IMR-90 (cell line): Measurements from ENCODE around the gene SYTL3. TPM values are rescaled to one million over a fixed set of nuclear protein-coding genes. Genes with fewer than 3 reads are reported as not detected.

ENCODE experiments used
- ATAC-seq: fragments of 200-7000 bp; cut with Tn5 transposase; 2 replicates; pipeline ENCODE4 v1.9.1; 2020; ENCODE audit warnings: low read depth, mild to moderate bottlenecking, moderate library complexity
- BruUV-seq: library from RNA; stranded (reverse); fragments of 400-500 nt; replicated peaks from 2 replicates; lab custom pipeline; 2021; lab: Mats Ljungman, UMichigan
- CTCF ChIA-PET: fragments of 300-600 bp; formaldehyde crosslinking; extraction: SDS; loops from one replicate; lab custom pipeline; 2021; ENCODE audit warnings: antibody characterized with exemption; lab: Yijun Ruan, JAX
- POLR2A ChIA-PET: fragments of 300-600 bp; sonication (Branson Sonifier 250); formaldehyde crosslinking; loops from one replicate; lab custom pipeline; 2022; ENCODE audit warnings: antibody characterized with exemption; ENCODE audit not compliant: unreplicated experiment; lab: Charles Lee
- DNase-seq: peaks from one replicate; pipeline ENCODE4 v3.0.0; 2013
- H2AFZ ChIP-seq: replicated peaks from 2 replicates; pipeline ENCODE3; 2013; ENCODE audit warnings: low read length, mild to moderate bottlenecking; ENCODE audit not compliant: poor library complexity
- H2AK5ac ChIP-seq: 2 replicates; pipeline ENCODE4 v1.6.1; 2013; ENCODE audit warnings: low read depth, low read length, inconsistent platforms
- H2AK9ac ChIP-seq: replicated peaks from 2 replicates; pipeline ENCODE3; 2013; ENCODE audit warnings: mild to moderate bottlenecking, low read depth, low read length, moderate library complexity; ENCODE audit not compliant: poor library complexity
- H2BK120ac ChIP-seq: 2 replicates; pipeline ENCODE4 v1.6.1; 2013; ENCODE audit warnings: low read depth, low read length, inconsistent platforms
- H2BK15ac ChIP-seq: 3 replicates; pipeline ENCODE4 v1.6.1; 2013; ENCODE audit warnings: low read depth, low read length, inconsistent platforms
- H2BK20ac ChIP-seq: 2 replicates; pipeline ENCODE4 v1.6.1; 2013; ENCODE audit warnings: low read depth, mild to moderate bottlenecking, inconsistent platforms, low read length, moderate library complexity
- H2BK5ac ChIP-seq: 2 replicates; pipeline ENCODE4 v1.6.1; 2013; ENCODE audit warnings: mild to moderate bottlenecking, low read depth, low read length, inconsistent platforms; ENCODE audit not compliant: poor library complexity, severe bottlenecking
- H3K14ac ChIP-seq: replicated peaks from 2 replicates; pipeline ENCODE4 v1.6.1; 2013; ENCODE audit warnings: low read depth, low read length, inconsistent platforms
- H3K18ac ChIP-seq: 2 replicates; pipeline ENCODE4 v1.6.1; 2013; ENCODE audit warnings: low read depth, low read length, control low read depth
- H3K23ac ChIP-seq: 2 replicates; pipeline ENCODE4 v1.6.1; 2013; ENCODE audit warnings: low read depth, low read length, inconsistent platforms
- H3K27ac ChIP-seq: 2 replicates; pipeline ENCODE4 v1.5.1; 2013; ENCODE audit warnings: mild to moderate bottlenecking, control low read depth, low read length; ENCODE audit not compliant: insufficient read depth
- H3K27me3 ChIP-seq: 2 replicates; pipeline ENCODE4 v1.6.1; 2013; ENCODE audit warnings: low read length; ENCODE audit not compliant: control insufficient read depth, insufficient read depth
- H3K36me3 ChIP-seq: 2 replicates; pipeline ENCODE4 v1.6.1; 2013; ENCODE audit warnings: low read length, mixed read lengths; ENCODE audit not compliant: control insufficient read depth, insufficient read depth
- H3K4ac ChIP-seq: 2 replicates; pipeline ENCODE4 v1.6.1; 2013; ENCODE audit warnings: low read depth, low read length, inconsistent platforms
- H3K4me1 ChIP-seq: 2 replicates; pipeline ENCODE4 v1.6.1; 2013; ENCODE audit warnings: low read length, mixed read lengths; ENCODE audit not compliant: control insufficient read depth, insufficient read depth
- H3K4me2 ChIP-seq: 2 replicates; pipeline ENCODE4 v1.6.1; 2013; ENCODE audit warnings: low read depth, mild to moderate bottlenecking, control low read depth, low read length, moderate library complexity
- H3K4me3 ChIP-seq: 2 replicates; pipeline ENCODE4 v1.5.1; 2013; ENCODE audit warnings: low read depth, mild to moderate bottlenecking, control low read depth, low read length, moderate library complexity; ENCODE audit not compliant: insufficient read depth
- H3K56ac ChIP-seq: 2 replicates; pipeline ENCODE4 v1.6.1; 2013; ENCODE audit warnings: low read length, inconsistent platforms; ENCODE audit not compliant: insufficient read depth; ENCODE audit errors: extremely low read depth
- H3K79me1 ChIP-seq, 2 experiments: 2 replicates each; pipeline ENCODE4 v1.6.1; 2013; ENCODE audit warnings: low read length in 2 of 2, inconsistent platforms in 1 of 2, low read depth in 1 of 2
- H3K9ac ChIP-seq: 2 replicates; pipeline ENCODE4 v1.6.1; 2013; ENCODE audit warnings: low read depth, low read length, control low read depth
- H3K9me1 ChIP-seq: 2 replicates; pipeline ENCODE4 v1.6.1; 2013; ENCODE audit warnings: low read length, inconsistent platforms; ENCODE audit not compliant: insufficient read depth
- H3K9me3 ChIP-seq: 2 replicates; pipeline ENCODE4 v1.6.1; 2013; ENCODE audit warnings: low read length; ENCODE audit not compliant: control insufficient read depth, insufficient read depth
- H4K20me1 ChIP-seq: 2 replicates; pipeline ENCODE4 v1.6.1; 2013; ENCODE audit warnings: low read length, inconsistent platforms; ENCODE audit not compliant: insufficient read depth
- H4K5ac ChIP-seq: 2 replicates; pipeline ENCODE4 v1.6.1; 2013; ENCODE audit warnings: mild to moderate bottlenecking, low read depth, low read length, control low read depth
- H4K8ac ChIP-seq, 2 experiments: 2 replicates each; pipeline ENCODE4 v1.6.1; 2013; ENCODE audit warnings: low read depth in 2 of 2, low read length in 2 of 2, control low read depth in 1 of 2, inconsistent platforms in 1 of 2
- H4K91ac ChIP-seq: 2 replicates; pipeline ENCODE4 v1.6.1; 2013; ENCODE audit warnings: low read depth, low read length, inconsistent platforms; ENCODE audit not compliant: insufficient read depth
- CEBPB ChIP-seq: IDR thresholded peaks from 2 replicates; pipeline ENCODE4 v1.6.1; 2012; ENCODE audit warnings: low read depth, low read length, improper control_type of control experiment
- CHD1 ChIP-seq: IDR thresholded peaks from 2 replicates; pipeline ENCODE4 v1.6.1; 2012; ENCODE audit warnings: low read depth, low read length, improper control_type of control experiment
- FOS ChIP-seq: fragments of 150-350 bp; IDR thresholded peaks from 2 replicates; pipeline ENCODE4 v1.6.1; 2016; ENCODE audit warnings: low read depth, low read length
- MAFK ChIP-seq: IDR thresholded peaks from 2 replicates; pipeline ENCODE4 v1.6.1; 2012; ENCODE audit warnings: low read depth, low read length, improper control_type of control experiment
- MAZ ChIP-seq: IDR thresholded peaks from 2 replicates; pipeline ENCODE4 v1.6.1; 2012; ENCODE audit warnings: low read depth, mild to moderate bottlenecking, low read length, improper control_type of control experiment, moderate library complexity, borderline replicate concordance
- NFE2L2 ChIP-seq: fragments of 150-350 bp; IDR thresholded peaks from 2 replicates; pipeline ENCODE4 v1.6.1; 2016; ENCODE audit warnings: low read depth, mild to moderate bottlenecking, low read length
- RAD21 ChIP-seq: IDR thresholded peaks from 2 replicates; pipeline ENCODE4 v1.6.1; 2012; ENCODE audit warnings: low read length, improper control_type of control experiment
- RCOR1 ChIP-seq: IDR thresholded peaks from 2 replicates; pipeline ENCODE4 v1.6.1; 2012; ENCODE audit warnings: mild to moderate bottlenecking, low read length, improper control_type of control experiment; ENCODE audit not compliant: insufficient replicate concordance
- RFX5 ChIP-seq: IDR thresholded peaks from 2 replicates; pipeline ENCODE4 v1.8.0; 2012; ENCODE audit warnings: low read depth, mild to moderate bottlenecking, low read length, moderate library complexity
- SMC3 ChIP-seq: fragments of 150-350 bp; IDR thresholded peaks from 2 replicates; pipeline ENCODE4 v1.6.1; 2016; ENCODE audit warnings: low read depth, mild to moderate bottlenecking, antibody characterized with exemption, low read length, moderate library complexity
- WGBS, 2 experiments: methylation state at CpG; one replicate each; pipeline versions ENCODE4 v1.1.5 to v1.1.7; 2013; ENCODE audit warnings: missing lambda C conversion rate in 2 of 2; ENCODE audit not compliant: insufficient read length in 1 of 2; ENCODE audit errors: extremely low coverage in 2 of 2; 5-methylcytosine and 5-hydroxymethylcytosine counted together
- dilution Hi-C: fragments of 300-500 bp; cut with HindIII; formaldehyde crosslinking; loops from one replicate; pipeline ENCODE4 v1.14.3; 2018; ENCODE audit warnings: low sequenced_read_pairs; ENCODE audit not compliant: unreplicated experiment
- in situ Hi-C: fragments of 300-500 bp; cut with MboI; formaldehyde crosslinking; loops from 3 replicates; pipeline ENCODE4 v1.14.3; 2019; ENCODE audit warnings: low sequenced_read_pairs, inconsistent platforms, mixed read lengths
- intact Hi-C: fragments of 100-400 bp; cut with micrococcal nuclease; formaldehyde crosslinking; loops from 2 replicates; pipeline ENCODE4 v1.10.0; 2022
- polyA plus RNA-seq, 3 experiments: library from polyadenylated mRNA; depleted of rRNA; stranded (reverse); fragments of >200 nt; gene quantifications; 2 replicates each; pipeline ENCODE4 v1.2.3, GENCODE V29; 2012; ENCODE audit warnings: low replicate concordance in 1 of 3
- total RNA-seq: library from RNA; depleted of rRNA; stranded (reverse); fragments of >200 nt; gene quantifications from 2 replicates; pipeline ENCODE4 v1.2.3, GENCODE V29; 2012
- TF ChIP-seq, protein P1 (sequence below): fragments of 150-350 bp; IDR thresholded peaks from 2 replicates; pipeline ENCODE4 v1.6.1; 2016; ENCODE audit warnings: low read depth, mild to moderate bottlenecking, low read length, moderate library complexity, borderline replicate concordance
- TF ChIP-seq, protein P2 (sequence below): conservative IDR thresholded peaks from 2 replicates; pipeline ENCODE4 v1.5.1; 2012; ENCODE audit warnings: mild to moderate bottlenecking, low read depth, low read length, improper control_type of control experiment

Gene SYTL3
- total and polyA plus RNA-seq, 2 of the 4 experiments (the other 2 are of a cell fraction) = 2.9 to 4.3 TPM

DNA sequence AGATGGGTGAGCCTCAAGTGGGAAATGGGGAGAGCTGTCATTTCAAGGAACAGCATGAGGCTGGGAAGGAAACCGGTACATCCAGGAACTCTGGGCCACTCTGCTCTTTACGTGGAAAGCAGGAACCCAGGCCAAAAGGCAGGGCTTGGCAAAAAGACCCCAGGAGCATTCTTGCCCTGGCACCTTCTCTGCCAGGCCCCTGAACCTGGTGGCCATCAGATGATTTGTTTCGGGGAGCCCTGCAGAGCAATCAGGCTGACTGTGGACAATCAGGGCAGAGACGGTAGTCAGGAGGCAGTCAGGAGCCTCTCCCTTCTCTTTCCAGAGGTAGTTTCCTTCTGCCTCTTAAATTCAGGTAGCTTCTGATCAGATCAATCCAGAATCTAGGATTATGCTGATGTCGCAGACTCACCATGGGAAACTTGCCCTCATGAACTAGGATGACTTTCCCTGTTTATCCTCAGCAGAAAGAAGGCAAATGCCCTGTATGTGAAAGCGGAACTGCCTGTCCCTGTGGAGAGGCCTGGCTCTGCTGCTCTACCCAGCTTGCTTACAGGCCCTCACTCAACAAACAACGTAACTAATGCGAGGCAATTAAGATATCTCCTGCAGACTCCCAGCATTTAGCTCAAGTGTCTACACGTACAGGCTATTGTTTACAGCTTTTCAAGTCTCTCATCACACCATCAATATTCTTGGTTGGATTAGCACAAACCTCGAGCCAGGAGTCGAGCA lies 132.7 kb downstream of the SYTL3 start:
- ChIA-PET CTCF (no interaction called here), POLR2A (no interaction called here)
- ATAC-seq (no peak), DNase-seq (no peak)
- H3K4me1 ChIP-seq = peaks cover 2% of the 10 kb centered on the region; the same call in 1 of the 2 replicates
- WGBS, 2 experiments = 94% methylated on average over 3 of the region's 11 CpGs; no CpG with 5 or more reads in 1 of the 2 experiments
- no peak overlapping the region for H2BK20ac ChIP-seq
- no peak for TF ChIP-seq FOS
- no peak for TF ChIP-seq MAFK
- TF ChIP-seq MAZ = no peak
- TF ChIP-seq RCOR1 = no peak
- TF ChIP-seq SMC3 = no peak
- TF ChIP-seq, protein P1, sequence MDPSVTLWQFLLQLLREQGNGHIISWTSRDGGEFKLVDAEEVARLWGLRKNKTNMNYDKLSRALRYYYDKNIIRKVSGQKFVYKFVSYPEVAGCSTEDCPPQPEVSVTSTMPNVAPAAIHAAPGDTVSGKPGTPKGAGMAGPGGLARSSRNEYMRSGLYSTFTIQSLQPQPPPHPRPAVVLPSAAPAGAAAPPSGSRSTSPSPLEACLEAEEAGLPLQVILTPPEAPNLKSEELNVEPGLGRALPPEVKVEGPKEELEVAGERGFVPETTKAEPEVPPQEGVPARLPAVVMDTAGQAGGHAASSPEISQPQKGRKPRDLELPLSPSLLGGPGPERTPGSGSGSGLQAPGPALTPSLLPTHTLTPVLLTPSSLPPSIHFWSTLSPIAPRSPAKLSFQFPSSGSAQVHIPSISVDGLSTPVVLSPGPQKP = no peak
- TF ChIP-seq CEBPB = no peak
- TF ChIP-seq RFX5 = no peak
- TF ChIP-seq, protein P2, sequence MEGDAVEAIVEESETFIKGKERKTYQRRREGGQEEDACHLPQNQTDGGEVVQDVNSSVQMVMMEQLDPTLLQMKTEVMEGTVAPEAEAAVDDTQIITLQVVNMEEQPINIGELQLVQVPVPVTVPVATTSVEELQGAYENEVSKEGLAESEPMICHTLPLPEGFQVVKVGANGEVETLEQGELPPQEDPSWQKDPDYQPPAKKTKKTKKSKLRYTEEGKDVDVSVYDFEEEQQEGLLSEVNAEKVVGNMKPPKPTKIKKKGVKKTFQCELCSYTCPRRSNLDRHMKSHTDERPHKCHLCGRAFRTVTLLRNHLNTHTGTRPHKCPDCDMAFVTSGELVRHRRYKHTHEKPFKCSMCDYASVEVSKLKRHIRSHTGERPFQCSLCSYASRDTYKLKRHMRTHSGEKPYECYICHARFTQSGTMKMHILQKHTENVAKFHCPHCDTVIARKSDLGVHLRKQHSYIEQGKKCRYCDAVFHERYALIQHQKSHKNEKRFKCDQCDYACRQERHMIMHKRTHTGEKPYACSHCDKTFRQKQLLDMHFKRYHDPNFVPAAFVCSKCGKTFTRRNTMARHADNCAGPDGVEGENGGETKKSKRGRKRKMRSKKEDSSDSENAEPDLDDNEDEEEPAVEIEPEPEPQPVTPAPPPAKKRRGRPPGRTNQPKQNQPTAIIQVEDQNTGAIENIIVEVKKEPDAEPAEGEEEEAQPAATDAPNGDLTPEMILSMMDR = no peak
- no peak for TF ChIP-seq CHD1
- TF ChIP-seq RAD21 = no peak
- no peak for TF ChIP-seq NFE2L2
- peaks cover 48% of the 10 kb centered on the region for H3K36me3 ChIP-seq
- no peak overlapping the region for H3K4me2 ChIP-seq
- 0 out of 2 replicates have a peak, but pooled peaks cover 4% of the 10 kb centered on the region for H4K20me1 ChIP-seq
- intact Hi-C loops = no loop called here
- H3K18ac ChIP-seq = no peak overlapping the region
- H3K9ac ChIP-seq = no peak overlapping the region
- no peak overlapping the region for H2BK120ac ChIP-seq
- no peak overlapping the region for H3K23ac ChIP-seq
- H3K27me3 ChIP-seq = no peaks in the 10 kb centered on the region
- no peak overlapping the region for H3K56ac ChIP-seq
- no peak overlapping the region for H4K5ac ChIP-seq
- no peak overlapping the region for H3K4me3 ChIP-seq
- no peak overlapping the region for H3K4ac ChIP-seq
- H3K14ac ChIP-seq = no peak overlapping the region
- no peak overlapping the region for H3K27ac ChIP-seq
- H3K79me1 ChIP-seq = peaks cover 12 to 43% of the 10 kb centered on the region in 2 experiments; a peak in 3 of 4 replicates
- H2AK5ac ChIP-seq = no peak overlapping the region
- no peak overlapping the region for H2BK5ac ChIP-seq
- dilution Hi-C loops = no loop called here
- no peak overlapping the region for H4K8ac ChIP-seq
- no peak overlapping the region for H2BK15ac ChIP-seq
- peak overlapping the region; percentile 22 for H2AK9ac ChIP-seq
- in situ Hi-C loops = no loop called here
- H2AFZ ChIP-seq = no peak overlapping the region
- no peak overlapping the region for H4K91ac ChIP-seq
- H3K9me1 ChIP-seq = peaks cover 4% of the 10 kb centered on the region
- BruUV-seq = no TSS peak
- no peaks in the 10 kb centered on the region for H3K9me3 ChIP-seq
